Memory B cell (primary cell): ENCODE measurements around the gene DUSP28.

Experiments used
- ATAC-seq: fragments of 150-1000 bp; cut with Tn5 transposase; 2 replicates; pipeline ENCODE4 v1.10.0; 2021; ENCODE audit warnings: low read depth, mild to moderate bottlenecking, moderate library complexity
- DNase-seq, 2 donors: peaks; one replicate each; pipeline ENCODE4 v3.0.0; 2022; ENCODE audit warnings: low spot score in 2 of 2
- H3K27ac Mint-ChIP-seq: one replicate; pipeline ENCODE4 v1.8.0; 2022; ENCODE audit warnings: mild to moderate bottlenecking, moderate library complexity, mixed read lengths
- H3K27me3 Mint-ChIP-seq: one replicate; pipeline ENCODE4 v1.8.0; 2022; ENCODE audit warnings: mixed read lengths
- H3K36me3 Mint-ChIP-seq: one replicate; pipeline ENCODE4 v1.8.0; 2022; ENCODE audit warnings: mild to moderate bottlenecking, mixed read lengths
- H3K4me1 Mint-ChIP-seq: one replicate; pipeline ENCODE4 v1.8.0; 2022; ENCODE audit warnings: mixed read lengths
- H3K4me3 Mint-ChIP-seq: one replicate; pipeline ENCODE4 v1.8.0; 2022; ENCODE audit warnings: mild to moderate bottlenecking, moderate library complexity, mixed read lengths
- H3K9me3 Mint-ChIP-seq: one replicate; pipeline ENCODE4 v1.8.0; 2022; ENCODE audit warnings: mixed read lengths

Gene DUSP28

GRCh38 chr2:240569523-240569997 is 9.4 kb downstream of the DUSP28 start:
- H3K36me3 Mint-ChIP-seq: peaks cover 7% of the 10 kb centered on the region
- peaks cover 42% of the 10 kb centered on the region for H3K4me1 Mint-ChIP-seq
- H3K4me3 Mint-ChIP-seq: peak overlapping the region; percentile 88
- no peaks in the 10 kb centered on the region for H3K27me3 Mint-ChIP-seq
- DNase-seq (no peak), ATAC-seq (no peak)
- no peak overlapping the region for H3K27ac Mint-ChIP-seq
- H3K9me3 Mint-ChIP-seq: no peaks in the 10 kb centered on the region

DNA sequence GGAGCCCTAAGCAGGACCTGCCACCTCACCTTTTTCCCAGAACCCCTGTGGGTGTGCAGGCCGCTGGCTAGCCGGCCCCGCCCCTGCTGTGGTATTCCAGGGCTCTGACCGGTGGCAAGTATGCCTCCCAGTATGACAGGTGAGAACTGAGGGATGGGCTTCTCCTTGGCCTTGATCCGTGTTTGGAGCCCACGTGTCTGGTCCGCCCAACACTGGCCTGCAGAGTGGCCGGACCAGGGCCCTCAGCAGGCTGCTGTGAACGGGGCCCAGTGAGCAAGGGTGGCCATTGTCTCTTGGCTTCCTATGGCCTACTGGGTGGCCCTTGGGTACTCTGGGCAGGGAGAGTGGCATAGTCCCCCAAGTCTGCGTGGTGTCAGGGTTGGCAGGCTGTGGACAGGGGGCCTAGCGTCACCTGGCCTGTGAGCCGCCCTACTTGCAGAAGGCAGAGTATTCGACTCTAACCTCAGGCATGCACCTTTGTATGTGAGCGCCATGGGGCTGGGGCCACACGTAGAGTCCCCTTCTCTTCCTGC is 9.9 kb downstream of the DUSP28 start:
- H3K27ac Mint-ChIP-seq: no peak overlapping the region
- no peak for DNase-seq

GRCh38 chr2:240570531-240571313 is 10.6 kb downstream of the DUSP28 start:
- no peak overlapping the region for H3K27ac Mint-ChIP-seq
- peaks cover 31% of the 10 kb centered on the region for H3K4me1 Mint-ChIP-seq
- no peaks in the 10 kb centered on the region for H3K27me3 Mint-ChIP-seq
- no peaks in the 10 kb centered on the region for H3K9me3 Mint-ChIP-seq
- DNase-seq (no peak), ATAC-seq (no peak)
- H3K36me3 Mint-ChIP-seq: peaks cover 9% of the 10 kb centered on the region
- H3K4me3 Mint-ChIP-seq: no peak overlapping the region

More for the DNA sequence above, 9.9 kb downstream of the DUSP28 start:
- no peak for ATAC-seq
- H3K27me3 Mint-ChIP-seq: no peaks in the 10 kb centered on the region
- H3K36me3 Mint-ChIP-seq: peaks cover 6% of the 10 kb centered on the region
- no peaks in the 10 kb centered on the region for H3K9me3 Mint-ChIP-seq
- peaks cover 38% of the 10 kb centered on the region for H3K4me1 Mint-ChIP-seq
- peak overlapping the region; percentile 34 for H3K4me3 Mint-ChIP-seq

GRCh38 chr2:240571314-240571973 is 11.3 kb downstream of the DUSP28 start:
- Mint-ChIP-seq H3K9me3 (no peaks in the 10 kb centered on the region), H3K36me3 (peaks cover 11% of the 10 kb centered on the region), H3K27ac (no peak overlapping the region), H3K4me3 (peak overlapping the region; percentile 22), H3K4me1 (peaks cover 29% of the 10 kb centered on the region), H3K27me3 (no peaks in the 10 kb centered on the region)
- no peak for DNase-seq
- ATAC-seq: no peak

DNA sequence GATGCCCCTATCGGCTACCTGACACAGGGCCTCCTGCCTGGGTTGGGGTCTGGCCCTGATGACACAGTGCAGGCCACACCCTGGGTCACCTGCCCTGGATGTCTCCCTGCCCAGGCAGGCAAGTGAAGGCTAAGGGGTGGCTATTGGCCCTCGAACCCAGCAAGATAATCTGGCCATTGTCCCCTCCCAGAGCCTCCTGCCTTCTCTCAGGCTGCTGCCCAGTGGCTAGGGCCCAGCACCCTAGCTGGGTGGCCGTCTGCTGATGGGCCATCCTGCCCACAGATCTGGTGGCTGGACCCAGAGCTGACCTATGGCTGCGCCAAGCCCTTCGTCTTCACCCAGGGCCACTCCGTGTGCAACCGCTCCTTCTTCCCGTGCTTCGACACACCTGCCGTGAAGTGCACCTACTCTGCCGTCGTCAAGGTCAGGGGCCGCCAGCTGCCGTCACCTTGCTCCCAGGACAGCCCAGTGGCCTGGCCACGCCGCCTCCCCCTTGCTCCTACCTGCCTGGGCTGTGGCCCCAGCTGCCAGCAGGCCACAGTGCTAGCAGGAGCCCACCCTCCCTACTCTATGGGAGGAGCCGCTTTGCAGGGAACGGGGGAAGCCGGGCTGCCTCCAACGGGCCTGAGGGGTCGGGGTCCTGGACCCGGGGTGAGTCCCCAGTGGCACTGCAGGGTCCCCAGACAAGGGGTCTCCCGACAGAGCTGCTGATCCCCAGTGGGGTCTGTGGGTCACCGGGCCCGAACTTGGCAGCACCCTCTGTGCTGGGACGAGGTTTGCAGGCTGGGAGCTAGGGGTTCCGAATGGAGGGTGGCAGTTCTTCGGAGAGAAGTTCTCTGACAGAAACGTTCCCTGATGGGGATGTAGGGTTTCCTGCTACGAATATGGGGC is 12.2 kb downstream of the DUSP28 start:
- H3K4me3 Mint-ChIP-seq: no peak overlapping the region
- peaks cover 13% of the 10 kb centered on the region for H3K36me3 Mint-ChIP-seq
- H3K9me3 Mint-ChIP-seq: no peaks in the 10 kb centered on the region
- H3K4me1 Mint-ChIP-seq: peaks cover 24% of the 10 kb centered on the region
- no peaks in the 10 kb centered on the region for H3K27me3 Mint-ChIP-seq
- DNase-seq (no peak), ATAC-seq (no peak)
- no peak overlapping the region for H3K27ac Mint-ChIP-seq

DNA sequence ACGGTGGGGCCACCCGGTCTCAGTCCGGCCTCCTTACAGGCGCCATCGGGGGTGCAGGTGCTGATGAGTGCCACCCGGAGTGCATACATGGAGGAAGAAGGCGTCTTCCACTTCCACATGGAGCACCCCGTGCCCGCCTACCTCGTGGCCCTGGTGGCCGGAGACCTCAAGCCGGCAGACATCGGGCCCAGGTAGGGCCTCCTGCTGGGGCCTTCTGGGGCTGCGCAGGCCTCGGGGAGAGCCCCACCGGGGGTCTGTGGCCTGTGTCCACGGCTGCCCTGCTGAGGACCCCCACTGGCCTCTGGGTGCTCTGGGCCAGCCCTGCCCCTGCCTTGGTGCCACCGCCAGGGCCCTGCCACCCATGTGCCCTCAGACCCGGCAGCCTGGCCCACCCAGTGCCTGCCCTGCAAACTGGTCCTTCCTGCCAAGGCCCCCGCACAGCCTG is 12.9 kb downstream of the DUSP28 start:
- ATAC-seq: no peak

DNA sequence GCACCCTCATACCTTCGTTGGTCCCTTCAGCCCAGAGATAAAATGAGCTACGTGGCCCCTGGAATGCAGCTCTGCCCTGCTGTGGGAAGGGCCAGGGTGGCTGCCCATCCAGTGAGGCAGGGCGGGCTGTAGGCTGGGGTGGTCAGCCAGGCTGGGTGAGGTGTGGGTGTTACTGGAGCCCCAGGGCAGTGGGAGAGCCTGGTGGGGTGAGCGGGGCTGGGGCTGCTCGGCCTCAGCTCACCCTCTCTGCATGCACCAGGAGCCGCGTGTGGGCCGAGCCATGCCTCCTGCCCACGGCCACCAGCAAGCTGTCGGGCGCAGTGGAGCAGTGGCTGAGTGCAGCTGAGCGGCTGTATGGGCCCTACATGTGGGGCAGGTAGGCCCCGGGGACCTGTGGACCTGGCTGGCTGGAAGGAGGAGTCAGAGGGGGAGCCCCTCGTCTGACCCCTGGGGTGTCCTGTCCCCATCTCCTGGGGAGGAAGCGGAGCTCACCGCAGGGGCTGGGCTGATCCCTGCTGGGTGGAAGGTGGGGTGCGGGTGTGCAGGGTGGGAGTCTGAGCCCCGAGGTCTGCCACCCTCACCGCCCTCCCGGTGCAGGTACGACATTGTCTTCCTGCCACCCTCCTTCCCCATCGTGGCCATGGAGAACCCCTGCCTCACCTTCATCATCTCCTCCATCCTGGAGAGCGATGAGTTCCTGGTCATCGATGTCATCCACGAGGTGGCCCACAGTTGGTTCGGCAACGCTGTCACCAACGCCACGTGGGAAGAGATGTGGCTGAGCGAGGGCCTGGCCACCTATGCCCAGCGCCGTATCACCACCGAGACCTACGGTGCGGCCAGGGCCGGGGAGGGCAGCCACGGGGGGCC is 13.6 kb downstream of the DUSP28 start:
- H3K27ac Mint-ChIP-seq: no peak overlapping the region
- H3K27me3 Mint-ChIP-seq: no peaks in the 10 kb centered on the region
- ATAC-seq: no peak
- no peaks in the 10 kb centered on the region for H3K9me3 Mint-ChIP-seq
- peaks cover 19% of the 10 kb centered on the region for H3K4me1 Mint-ChIP-seq
- H3K36me3 Mint-ChIP-seq: peaks cover 15% of the 10 kb centered on the region
- no peak overlapping the region for H3K4me3 Mint-ChIP-seq
- DNase-seq: no peak

More for the DNA sequence above, 12.9 kb downstream of the DUSP28 start:
- peaks cover 19% of the 10 kb centered on the region for H3K4me1 Mint-ChIP-seq
- peaks cover 15% of the 10 kb centered on the region for H3K36me3 Mint-ChIP-seq
- no peaks in the 10 kb centered on the region for H3K27me3 Mint-ChIP-seq
- H3K27ac Mint-ChIP-seq: no peak overlapping the region
- no peak overlapping the region for H3K4me3 Mint-ChIP-seq
- H3K9me3 Mint-ChIP-seq: no peaks in the 10 kb centered on the region
- DNase-seq: no peak

GRCh38 chr2:240574386-240575100 is 14.4 kb downstream of the DUSP28 start:
- no peaks in the 10 kb centered on the region for H3K9me3 Mint-ChIP-seq
- no peak overlapping the region for H3K27ac Mint-ChIP-seq
- H3K27me3 Mint-ChIP-seq: no peaks in the 10 kb centered on the region
- no peak for DNase-seq
- peaks cover 15% of the 10 kb centered on the region for H3K36me3 Mint-ChIP-seq
- no peak for ATAC-seq
- peaks cover 20% of the 10 kb centered on the region for H3K4me1 Mint-ChIP-seq
- H3K4me3 Mint-ChIP-seq: no peak overlapping the region

DNA sequence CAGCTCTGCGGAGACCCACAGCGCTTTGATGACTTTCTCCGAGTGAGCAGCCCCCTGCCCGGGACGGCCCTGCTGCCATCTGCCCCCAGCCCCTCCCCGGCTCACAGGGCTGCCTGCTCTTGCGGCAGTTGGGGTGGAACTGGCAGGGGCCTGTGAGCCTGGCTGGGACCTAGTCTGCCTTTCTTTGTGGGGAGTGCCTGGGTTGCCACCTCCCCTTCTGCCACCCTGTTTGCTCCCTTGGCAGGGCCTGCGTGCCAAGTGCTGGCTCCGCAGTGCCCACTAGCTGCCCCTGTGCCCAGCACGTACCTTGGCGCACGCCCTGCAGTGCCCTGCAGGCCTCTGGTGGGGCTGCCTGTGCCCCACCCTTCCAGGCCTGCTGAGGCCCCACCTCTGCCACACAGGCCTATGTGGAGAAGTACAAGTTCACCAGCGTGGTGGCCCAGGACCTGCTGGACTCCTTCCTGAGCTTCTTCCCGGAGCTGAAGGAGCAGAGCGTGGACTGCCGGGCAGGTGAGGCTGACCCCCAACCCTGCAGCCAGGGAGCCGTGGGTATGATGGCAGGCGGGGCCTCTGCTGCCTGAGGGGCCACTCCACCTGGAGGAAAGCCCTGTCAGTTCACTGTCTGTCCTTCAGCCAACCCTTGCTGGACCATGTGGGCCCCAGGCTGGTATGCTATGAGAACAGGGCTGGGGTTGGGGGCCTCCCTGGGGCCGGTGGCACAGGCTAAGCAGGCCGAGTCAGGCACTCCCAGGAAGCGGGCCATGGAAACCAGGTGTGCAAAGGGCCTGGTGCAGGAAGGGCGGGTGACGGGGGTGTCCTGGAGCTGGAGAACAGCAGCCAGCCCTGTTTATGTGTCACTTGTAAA is 15.2 kb downstream of the DUSP28 start:
- H3K36me3 Mint-ChIP-seq: peaks cover 15% of the 10 kb centered on the region
- H3K9me3 Mint-ChIP-seq: no peaks in the 10 kb centered on the region
- H3K4me3 Mint-ChIP-seq: no peak overlapping the region
- DNase-seq: no peak
- H3K27ac Mint-ChIP-seq: no peak overlapping the region
- H3K4me1 Mint-ChIP-seq: peaks cover 21% of the 10 kb centered on the region
- no peaks in the 10 kb centered on the region for H3K27me3 Mint-ChIP-seq
- no peak for ATAC-seq

- H3K27ac Mint-ChIP-seq: no peak overlapping the region
Measured at GRCh38 chr2:240576036-240576435, 15.9 kb downstream of the DUSP28 start.

DNA sequence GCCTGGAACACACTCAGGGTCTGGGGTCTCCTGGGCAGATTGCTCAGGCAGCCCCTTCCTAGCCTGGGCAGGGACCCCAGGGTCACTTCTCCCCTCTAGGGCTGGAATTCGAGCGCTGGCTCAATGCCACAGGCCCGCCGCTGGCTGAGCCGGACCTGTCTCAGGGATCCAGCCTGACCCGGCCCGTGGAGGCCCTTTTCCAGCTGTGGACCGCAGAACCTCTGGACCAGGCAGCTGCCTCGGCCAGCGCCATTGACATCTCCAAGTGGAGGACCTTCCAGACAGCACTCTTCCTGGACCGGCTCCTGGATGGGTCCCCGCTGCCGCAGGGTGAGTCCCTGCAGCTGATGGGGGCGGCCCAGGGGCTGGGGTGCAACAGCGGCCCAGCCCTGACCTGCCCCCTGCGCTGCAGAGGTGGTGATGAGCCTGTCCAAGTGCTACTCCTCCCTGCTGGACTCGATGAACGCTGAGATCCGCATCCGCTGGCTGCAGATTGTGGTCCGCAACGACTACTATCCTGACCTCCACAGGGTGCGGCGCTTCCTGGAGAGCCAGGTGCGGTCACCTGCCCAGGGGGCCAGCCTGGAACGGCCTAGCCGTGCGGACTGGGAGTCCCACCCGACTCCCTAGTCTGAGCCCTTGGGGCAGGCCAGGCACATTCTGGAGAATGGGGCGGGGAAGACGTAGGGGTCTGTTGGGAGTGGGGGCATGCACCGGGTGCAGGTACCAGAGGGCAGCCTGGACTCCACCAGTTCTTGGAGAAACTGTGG is 16.5 kb downstream of the DUSP28 start:
- Mint-ChIP-seq H3K9me3 (no peaks in the 10 kb centered on the region), H3K27ac (no peak overlapping the region)

More at GRCh38 chr2:240576036-240576435, 15.9 kb downstream of the DUSP28 start:
- ATAC-seq (no peak), DNase-seq (no peak)
- no peak overlapping the region for H3K4me3 Mint-ChIP-seq
- H3K9me3 Mint-ChIP-seq: no peaks in the 10 kb centered on the region
- peaks cover 21% of the 10 kb centered on the region for H3K4me1 Mint-ChIP-seq
- no peaks in the 10 kb centered on the region for H3K27me3 Mint-ChIP-seq
- peaks cover 22% of the 10 kb centered on the region for H3K36me3 Mint-ChIP-seq

More for the DNA sequence above, 16.5 kb downstream of the DUSP28 start:
- H3K4me3 Mint-ChIP-seq: no peak overlapping the region
- ATAC-seq: no peak
- peaks cover 17% of the 10 kb centered on the region for H3K4me1 Mint-ChIP-seq
- no peaks in the 10 kb centered on the region for H3K27me3 Mint-ChIP-seq
- peaks cover 22% of the 10 kb centered on the region for H3K36me3 Mint-ChIP-seq
- DNase-seq: no peak
